ENCODE measurements around the gene CSRP2. TPM values are rescaled to one million over a fixed set of nuclear protein-coding genes. Genes with fewer than 3 reads are reported as not detected.

CSRP2 gene
- total and polyA plus RNA-seq, 8 donors = 6.4 to 162 (median 32.7) TPM; not detected in 1

- no peaks in the 10 kb centered on the region for H3K27me3 ChIP-seq
- no peaks in the 10 kb centered on the region for H3K36me3 ChIP-seq
- TF ChIP-seq, protein P1, sequence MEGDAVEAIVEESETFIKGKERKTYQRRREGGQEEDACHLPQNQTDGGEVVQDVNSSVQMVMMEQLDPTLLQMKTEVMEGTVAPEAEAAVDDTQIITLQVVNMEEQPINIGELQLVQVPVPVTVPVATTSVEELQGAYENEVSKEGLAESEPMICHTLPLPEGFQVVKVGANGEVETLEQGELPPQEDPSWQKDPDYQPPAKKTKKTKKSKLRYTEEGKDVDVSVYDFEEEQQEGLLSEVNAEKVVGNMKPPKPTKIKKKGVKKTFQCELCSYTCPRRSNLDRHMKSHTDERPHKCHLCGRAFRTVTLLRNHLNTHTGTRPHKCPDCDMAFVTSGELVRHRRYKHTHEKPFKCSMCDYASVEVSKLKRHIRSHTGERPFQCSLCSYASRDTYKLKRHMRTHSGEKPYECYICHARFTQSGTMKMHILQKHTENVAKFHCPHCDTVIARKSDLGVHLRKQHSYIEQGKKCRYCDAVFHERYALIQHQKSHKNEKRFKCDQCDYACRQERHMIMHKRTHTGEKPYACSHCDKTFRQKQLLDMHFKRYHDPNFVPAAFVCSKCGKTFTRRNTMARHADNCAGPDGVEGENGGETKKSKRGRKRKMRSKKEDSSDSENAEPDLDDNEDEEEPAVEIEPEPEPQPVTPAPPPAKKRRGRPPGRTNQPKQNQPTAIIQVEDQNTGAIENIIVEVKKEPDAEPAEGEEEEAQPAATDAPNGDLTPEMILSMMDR (IDR thresholded peaks at IDR 0.05) = no peak
- TF ChIP-seq POLR2AphosphoS5 (IDR thresholded peaks at IDR 0.05) (no peak), POLR2A (IDR thresholded peaks at IDR 0.05) (no peak), EP300 (IDR thresholded peaks at IDR 0.05) (no peak)
- no peak for DNase-seq
- H3K4me3 ChIP-seq = no peak overlapping the region
- H3K27ac ChIP-seq = no peak overlapping the region
- peaks cover 0 to 11% (median 0%) of the 10 kb centered on the region in 4 donors for H3K4me1 ChIP-seq
- intact Hi-C loops (cut with DNase I; ENCODE audit: low total_unique reads) = no loop called here
- no peaks in the 10 kb centered on the region for H3K9me3 ChIP-seq
- 72 to 88% (median 85%) methylated on average over 6 to 9 of the region's 9 CpGs for WGBS, 5 donors
Measured at GRCh38 chr12:76919383-76920171, 40.8 kb upstream of the CSRP2 start.

GRCh38 chr12:76916170-76916540 lies 37.3 kb upstream of the CSRP2 start:
- TF ChIP-seq POLR2A (IDR thresholded peaks at IDR 0.05) (no peak), POLR2AphosphoS5 (IDR thresholded peaks at IDR 0.05) (no peak), EP300 (IDR thresholded peaks at IDR 0.05) (no peak)
- TF ChIP-seq, protein P1 (IDR thresholded peaks at IDR 0.05) = no peak
- H3K27ac ChIP-seq = no peak overlapping the region
- peak in 1 of 2 donors; percentile 12 for DNase-seq
- H3K4me3 ChIP-seq = no peak overlapping the region
- intact Hi-C loops (cut with DNase I; ENCODE audit: low total_unique reads) = no loop called here
- no peaks in the 10 kb centered on the region for H3K9me3 ChIP-seq
- peaks cover 0 to 11% (median 0%) of the 10 kb centered on the region in 4 donors for H3K4me1 ChIP-seq
- H3K27me3 ChIP-seq = no peaks in the 10 kb centered on the region
- no peaks in the 10 kb centered on the region for H3K36me3 ChIP-seq

DNA sequence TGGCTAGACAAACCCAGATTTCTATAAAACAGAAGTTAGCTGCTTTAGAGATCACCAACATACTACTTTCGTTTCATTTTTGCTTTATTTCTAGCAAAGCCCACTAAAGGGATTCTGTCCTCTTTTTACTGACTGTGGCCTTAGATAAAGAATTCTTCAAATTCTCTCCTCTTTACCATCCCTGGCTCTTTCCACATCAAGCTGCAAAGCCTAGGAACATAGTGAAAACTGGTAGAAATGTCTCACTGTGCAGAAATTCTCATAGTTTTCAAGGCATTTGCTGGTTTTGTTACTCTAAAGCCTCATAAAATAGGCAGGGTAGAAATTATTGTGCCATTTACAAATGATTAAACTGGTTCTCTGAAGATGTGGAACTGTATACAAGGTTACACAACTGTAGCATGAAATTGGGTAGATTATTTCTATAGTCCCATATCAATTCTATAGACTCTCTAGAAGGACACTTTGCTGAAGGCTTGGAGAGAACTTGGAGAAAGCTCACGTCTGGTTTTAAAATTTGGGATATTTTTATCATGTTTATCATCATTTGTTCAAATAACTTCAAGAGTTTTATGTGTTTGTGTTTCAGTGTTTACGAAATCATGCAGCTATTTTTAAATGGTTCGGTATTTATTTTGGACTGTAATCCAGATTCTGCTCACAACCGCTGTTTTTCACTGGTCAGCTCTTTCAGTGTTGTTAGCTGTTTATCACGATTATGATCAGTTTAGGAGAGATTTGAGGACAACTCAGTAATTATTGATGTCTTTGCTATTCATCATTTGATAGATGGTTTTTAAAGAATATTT lies 36.7 kb upstream of the CSRP2 start:
- Histone ChIP-seq H3K36me3 (no peaks in the 10 kb centered on the region), H3K27ac (no peak overlapping the region), H3K4me3 (no peak overlapping the region), H3K9me3 (no peaks in the 10 kb centered on the region), H3K27me3 (no peaks in the 10 kb centered on the region), H3K4me1 (peaks cover 0 to 11% (median 0%) of the 10 kb centered on the region in 4 donors)
- WGBS, 5 donors = 29 to 46% (median 42%) methylated on average over 6 of the region's 6 CpGs
- intact Hi-C loops (cut with DNase I; ENCODE audit: low total_unique reads) = no loop called here
- TF ChIP-seq EP300 (IDR thresholded peaks at IDR 0.05) (no peak), POLR2AphosphoS5 (IDR thresholded peaks at IDR 0.05) (no peak), POLR2A (IDR thresholded peaks at IDR 0.05) (no peak)
- TF ChIP-seq, protein P1 (IDR thresholded peaks at IDR 0.05) = no peak
- no peak for DNase-seq

GRCh38 chr12:76914102-76914859 lies 35.5 kb upstream of the CSRP2 start:
- WGBS, 5 donors = 77 to 88% (median 84%) methylated on average over 2 of the region's 2 CpGs
- DNase-seq = no peak
- no peak overlapping the region for H3K4me3 ChIP-seq
- H3K27ac ChIP-seq = no peak overlapping the region
- no peaks in the 10 kb centered on the region for H3K36me3 ChIP-seq
- intact Hi-C loops (cut with DNase I; ENCODE audit: low total_unique reads) = no loop called here
- peaks cover 0 to 11% (median 0%) of the 10 kb centered on the region in 4 donors for H3K4me1 ChIP-seq
- H3K9me3 ChIP-seq = no peaks in the 10 kb centered on the region
- TF ChIP-seq POLR2A (IDR thresholded peaks at IDR 0.05) = no peak
- no peak for TF ChIP-seq EP300 (IDR thresholded peaks at IDR 0.05)
- no peak for TF ChIP-seq POLR2AphosphoS5 (IDR thresholded peaks at IDR 0.05)
- TF ChIP-seq, protein P1 (IDR thresholded peaks at IDR 0.05) = no peak
- no peaks in the 10 kb centered on the region for H3K27me3 ChIP-seq

All from stomach (tissue), 9 donors.